SU-DHL-6 (cell line): ENCODE measurements around the gene PYGL.

Experiments used
- H2AFZ ChIP-seq: fragments of 200-600 bp; sonication (generic); 2 replicates; pipeline ENCODE4 v1.6.1; 2014; ENCODE audit warnings: low read depth, mild to moderate bottlenecking, moderate library complexity, mixed read lengths, antibody characterized with exemption, low read length; ENCODE audit not compliant: severe bottlenecking
- H3F3A ChIP-seq: fragments of 200-600 bp; shearing (Covaris generic); 2 replicates; pipeline ENCODE4 v1.6.0; 2016; ENCODE audit warnings: antibody characterized with exemption, mild to moderate bottlenecking; ENCODE audit not compliant: insufficient read depth
- H3K27ac ChIP-seq: fragments of 200-600 bp; sonication (generic); 2 replicates; pipeline ENCODE4 v1.5.1; 2016; ENCODE audit warnings: low read depth, mild to moderate bottlenecking, low read length, moderate library complexity, mixed read lengths
- H3K27me3 ChIP-seq: fragments of 200-600 bp; sonication (generic), shearing (Covaris generic); 2 replicates; pipeline ENCODE4 v1.6.0; 2014; ENCODE audit warnings: mild to moderate bottlenecking, low read length
- H3K36me3 ChIP-seq: fragments of 200-600 bp; sonication (generic); 2 replicates; pipeline ENCODE4 v1.6.1; 2014; ENCODE audit warnings: mild to moderate bottlenecking, low read length, mixed read lengths
- H3K4me2 ChIP-seq: fragments of 300-600, 200-600 bp; shearing (Covaris generic), sonication (generic); 2 replicates; pipeline ENCODE4 v1.6.0; 2014; ENCODE audit warnings: low read length, low read depth, mild to moderate bottlenecking; ENCODE audit not compliant: poor library complexity, severe bottlenecking
- H3K4me3 ChIP-seq: fragments of 200-600 bp; sonication (generic); 2 replicates; pipeline ENCODE4 v1.5.1; 2014; ENCODE audit warnings: antibody characterized with exemption, low read length, mild to moderate bottlenecking, mixed read lengths; ENCODE audit not compliant: insufficient read depth, poor library complexity, severe bottlenecking
- H3K79me2 ChIP-seq: fragments of 200-600 bp; sonication (generic); 2 replicates; pipeline ENCODE4 v1.6.1; 2014; ENCODE audit warnings: mild to moderate bottlenecking, low read length, moderate library complexity; ENCODE audit not compliant: insufficient read depth
- H3K9ac ChIP-seq: fragments of 200-600 bp; sonication (generic); 2 replicates; pipeline ENCODE4 v1.7.0; 2014; ENCODE audit warnings: mild to moderate bottlenecking, low read length
- H3K9me2 ChIP-seq: fragments of 200-600 bp; sonication (generic); replicated peaks from 2 replicates; pipeline ENCODE4 v1.6.1; 2014; ENCODE audit warnings: low read length; ENCODE audit not compliant: insufficient read depth
- H3K9me3 ChIP-seq: fragments of 200-600 bp; sonication (generic); 2 replicates; pipeline ENCODE4 v1.6.1; 2014; ENCODE audit warnings: low read length, mixed read lengths; ENCODE audit not compliant: insufficient read depth
- H4K20me1 ChIP-seq: fragments of 200-600 bp; sonication (generic); 2 replicates; pipeline ENCODE4 v1.6.1; 2014; ENCODE audit warnings: low read depth, mild to moderate bottlenecking, antibody characterized with exemption, low read length, moderate library complexity, mixed read lengths
- EZH2phosphoT487 ChIP-seq: fragments of 200-600 bp; sonication (generic), shearing (Covaris generic); conservative IDR thresholded peaks from 2 replicates; pipeline ENCODE4 v1.6.1; 2018; ENCODE audit warnings: mild to moderate bottlenecking, antibody characterized with exemption, low read length, moderate library complexity, mixed read lengths
- TF ChIP-seq, protein P1 (sequence below): fragments of 200-600 bp; sonication (generic); IDR thresholded peaks from one replicate; pipeline ENCODE4 v1.5.1; 2017; ENCODE audit warnings: antibody characterized with exemption, mild to moderate bottlenecking, low read length, moderate library complexity; ENCODE audit not compliant: insufficient read depth, poor library complexity, severe bottlenecking

The PYGL gene

DNA sequence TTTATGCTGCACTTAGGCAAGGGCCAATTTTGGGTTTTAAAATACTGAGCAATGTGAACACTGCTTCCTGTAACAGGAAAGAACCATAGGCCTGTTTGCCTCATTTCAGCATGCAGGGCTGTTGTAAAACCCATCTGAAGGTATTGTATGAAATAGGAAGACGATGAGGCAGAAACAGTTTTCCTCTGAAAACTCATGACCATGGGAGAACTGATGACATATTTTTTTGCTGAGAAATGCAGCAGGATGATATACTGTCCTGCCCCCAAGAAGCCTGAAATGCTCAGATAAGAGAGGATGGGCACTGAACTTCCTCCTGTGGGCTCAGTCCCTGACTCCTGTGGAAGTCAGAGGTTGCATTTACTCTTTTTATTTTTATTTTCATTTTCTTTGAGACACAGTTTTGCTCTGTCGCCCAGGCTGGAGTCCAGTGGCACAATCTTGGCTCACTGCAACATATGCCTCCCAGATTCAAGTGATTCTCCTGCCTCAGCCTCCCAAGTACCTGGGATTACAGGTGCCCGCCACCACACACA, 17.4 kb downstream of the PYGL start:
- no peaks in the 10 kb centered on the region for H3K9me3 ChIP-seq
- no peak overlapping the region for H2AFZ ChIP-seq
- no peaks in the 10 kb centered on the region for H3K27me3 ChIP-seq
- H3K36me3 ChIP-seq = no peaks in the 10 kb centered on the region
- H3K9me2 ChIP-seq = no peaks in the 10 kb centered on the region
- no peaks in the 10 kb centered on the region for H3K79me2 ChIP-seq
- H3F3A ChIP-seq = no peaks in the 10 kb centered on the region
- no peak overlapping the region for H3K4me2 ChIP-seq
- H4K20me1 ChIP-seq = no peaks in the 10 kb centered on the region
- H3K27ac ChIP-seq = no peak overlapping the region
- no peak overlapping the region for H3K4me3 ChIP-seq
- H3K9ac ChIP-seq = no peak overlapping the region
- TF ChIP-seq, protein P1, sequence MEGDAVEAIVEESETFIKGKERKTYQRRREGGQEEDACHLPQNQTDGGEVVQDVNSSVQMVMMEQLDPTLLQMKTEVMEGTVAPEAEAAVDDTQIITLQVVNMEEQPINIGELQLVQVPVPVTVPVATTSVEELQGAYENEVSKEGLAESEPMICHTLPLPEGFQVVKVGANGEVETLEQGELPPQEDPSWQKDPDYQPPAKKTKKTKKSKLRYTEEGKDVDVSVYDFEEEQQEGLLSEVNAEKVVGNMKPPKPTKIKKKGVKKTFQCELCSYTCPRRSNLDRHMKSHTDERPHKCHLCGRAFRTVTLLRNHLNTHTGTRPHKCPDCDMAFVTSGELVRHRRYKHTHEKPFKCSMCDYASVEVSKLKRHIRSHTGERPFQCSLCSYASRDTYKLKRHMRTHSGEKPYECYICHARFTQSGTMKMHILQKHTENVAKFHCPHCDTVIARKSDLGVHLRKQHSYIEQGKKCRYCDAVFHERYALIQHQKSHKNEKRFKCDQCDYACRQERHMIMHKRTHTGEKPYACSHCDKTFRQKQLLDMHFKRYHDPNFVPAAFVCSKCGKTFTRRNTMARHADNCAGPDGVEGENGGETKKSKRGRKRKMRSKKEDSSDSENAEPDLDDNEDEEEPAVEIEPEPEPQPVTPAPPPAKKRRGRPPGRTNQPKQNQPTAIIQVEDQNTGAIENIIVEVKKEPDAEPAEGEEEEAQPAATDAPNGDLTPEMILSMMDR = no peak
- TF ChIP-seq EZH2phosphoT487 = no peak

DNA sequence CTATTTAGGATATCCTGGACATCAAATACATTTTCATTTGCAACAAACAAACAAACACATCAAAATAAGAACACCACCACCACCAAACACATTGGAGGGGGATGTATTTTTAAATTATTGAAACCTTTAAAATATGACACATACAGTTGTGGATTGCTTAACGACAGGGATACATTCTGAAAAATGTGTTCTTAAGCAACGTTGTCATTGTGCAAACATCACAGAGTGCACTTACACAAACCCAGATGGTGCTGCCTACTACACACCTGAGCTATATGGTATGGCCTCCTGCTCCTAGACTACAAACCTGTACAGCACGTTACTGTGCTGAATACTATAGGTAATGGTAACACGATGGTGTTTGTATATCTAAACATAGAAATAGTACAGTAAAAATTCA, 19.4 kb downstream of the PYGL start:
- no peaks in the 10 kb centered on the region for H3F3A ChIP-seq
- H3K4me2 ChIP-seq = no peak overlapping the region
- H3K27ac ChIP-seq = no peak overlapping the region
- no peak overlapping the region for H2AFZ ChIP-seq
- H3K9me3 ChIP-seq = no peaks in the 10 kb centered on the region
- H3K27me3 ChIP-seq = no peaks in the 10 kb centered on the region
- no peak overlapping the region for H3K9ac ChIP-seq
- no peak overlapping the region for H3K4me3 ChIP-seq
- H3K36me3 ChIP-seq = no peaks in the 10 kb centered on the region
- no peaks in the 10 kb centered on the region for H4K20me1 ChIP-seq
- no peaks in the 10 kb centered on the region for H3K9me2 ChIP-seq
- no peak for TF ChIP-seq EZH2phosphoT487
- TF ChIP-seq, protein P1 = no peak
- no peaks in the 10 kb centered on the region for H3K79me2 ChIP-seq

DNA sequence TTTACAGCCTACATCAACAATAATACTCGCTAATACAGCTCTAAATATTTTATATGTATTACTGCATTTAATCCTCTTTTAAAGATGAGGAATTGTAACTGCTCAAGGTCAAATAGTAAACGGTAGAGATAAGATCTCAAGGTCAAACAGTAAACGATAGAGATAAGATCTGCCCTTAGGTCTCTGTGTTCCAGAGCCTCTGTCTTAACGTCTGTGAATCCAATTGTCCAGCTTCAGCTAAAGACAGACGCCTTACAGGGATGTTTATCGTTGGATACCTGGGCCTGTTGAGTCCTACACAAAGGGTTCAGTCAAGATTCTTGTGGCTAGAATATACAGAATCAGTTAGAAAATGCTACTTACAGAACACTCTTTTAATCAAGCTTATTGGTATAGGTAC, 20.0 kb downstream of the PYGL start:
- no peaks in the 10 kb centered on the region for H4K20me1 ChIP-seq
- H3K79me2 ChIP-seq = no peaks in the 10 kb centered on the region
- no peak overlapping the region for H3K4me3 ChIP-seq
- no peak overlapping the region for H3K4me2 ChIP-seq
- H3K9ac ChIP-seq = no peak overlapping the region
- H3K9me2 ChIP-seq = no peaks in the 10 kb centered on the region
- no peaks in the 10 kb centered on the region for H3F3A ChIP-seq
- TF ChIP-seq, protein P1 = no peak
- no peak for TF ChIP-seq EZH2phosphoT487
- H2AFZ ChIP-seq = no peak overlapping the region
- H3K27me3 ChIP-seq = no peaks in the 10 kb centered on the region
- H3K9me3 ChIP-seq = no peaks in the 10 kb centered on the region
- H3K27ac ChIP-seq = no peak overlapping the region
- H3K36me3 ChIP-seq = no peaks in the 10 kb centered on the region

DNA sequence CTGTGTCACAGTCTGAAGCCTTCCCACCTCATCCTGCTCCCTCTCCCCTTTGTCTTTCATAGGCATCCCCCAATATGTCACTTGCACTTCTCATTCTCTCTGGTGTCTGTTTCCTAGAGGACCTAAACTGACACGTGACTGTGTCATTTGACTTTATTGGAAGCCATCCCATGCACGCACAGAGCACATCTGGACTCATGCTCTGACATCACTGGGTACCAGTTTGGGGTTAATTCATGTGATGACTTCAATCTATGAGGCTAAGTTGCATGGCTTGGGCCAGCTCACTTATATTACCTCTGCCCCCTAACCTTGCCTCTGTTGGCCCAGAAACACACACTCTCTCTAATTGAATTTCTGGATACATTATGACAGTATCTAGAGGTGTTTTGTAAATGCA, 21.5 kb downstream of the PYGL start:
- H3K79me2 ChIP-seq = no peaks in the 10 kb centered on the region
- H3K4me3 ChIP-seq = no peak overlapping the region
- H2AFZ ChIP-seq = no peak overlapping the region
- H3F3A ChIP-seq = no peaks in the 10 kb centered on the region
- no peaks in the 10 kb centered on the region for H3K9me2 ChIP-seq
- no peaks in the 10 kb centered on the region for H4K20me1 ChIP-seq
- no peaks in the 10 kb centered on the region for H3K36me3 ChIP-seq
- H3K9me3 ChIP-seq = no peaks in the 10 kb centered on the region
- no peak overlapping the region for H3K4me2 ChIP-seq
- H3K27me3 ChIP-seq = no peaks in the 10 kb centered on the region
- no peak overlapping the region for H3K27ac ChIP-seq
- no peak for TF ChIP-seq EZH2phosphoT487
- TF ChIP-seq, protein P1 = no peak
- H3K9ac ChIP-seq = no peak overlapping the region
